A549 (cell line): ENCODE results near the gene ADGRF3.

Experiments
- CBX8 ChIP-seq: fragments of 200-600 bp; sonication (generic); IDR thresholded peaks from 2 replicates; pipeline ENCODE4 v1.6.1; 2016
- CTCF ChIP-seq: fragments of >200 bp; sonication (Bioruptor Twin); formaldehyde crosslinking; IDR thresholded peaks from 3 replicates; pipeline ENCODE4 v1.5.1; 2016
- ELK1 ChIP-seq: fragments of 150-350 bp; IDR thresholded peaks from 2 replicates; pipeline ENCODE4 v1.6.1; 2014; ENCODE audit warnings: low read depth, mild to moderate bottlenecking, low read length
- EP300 ChIP-seq, 2 experiments: fragments of >200 bp; sonication (Bioruptor Twin); formaldehyde crosslinking; IDR thresholded peaks; 2 replicates in 1 of 2; 3 replicates in 1 of 2; pipeline ENCODE4 v1.6.1; 2016 to 2017
- ESRRA ChIP-seq: fragments of 150-350 bp; IDR thresholded peaks from 2 replicates; pipeline ENCODE4 v1.6.1; 2014; ENCODE audit warnings: mild to moderate bottlenecking, low read length, borderline replicate concordance
- JUNB ChIP-seq: fragments of >200 bp; sonication (Bioruptor Twin); formaldehyde crosslinking; IDR thresholded peaks from 2 replicates; pipeline ENCODE4 v1.6.1; 2016
- PBX3 ChIP-seq: IDR thresholded peaks from 2 replicates; pipeline ENCODE4 v1.6.1; 2012
- POLR2A ChIP-seq: IDR thresholded peaks from 2 replicates; pipeline ENCODE4 v1.6.1; 2012; ENCODE audit warnings: mild to moderate bottlenecking, low read length
- REST ChIP-seq: fragments of 200-600 bp; sonication (generic); IDR thresholded peaks from 2 replicates; pipeline ENCODE4 v1.6.1; 2016; ENCODE audit warnings: antibody characterized with exemption, mild to moderate bottlenecking, moderate library complexity

GRCh38 chr2:26298286-26298637, 48.3 kb downstream of the ADGRF3 start:
- TF ChIP-seq CBX8 (no peak), PBX3 (no peak), CTCF (no peak), EP300 (IDR thresholded peaks at IDR 0.05) (no peak), POLR2A (no peak), REST (no peak), ESRRA (no peak), JUNB (no peak), ELK1 (no peak)
